GM12865 (cell line): ENCODE measurements around the gene NSMCE3.

Experiments used
- DNase-seq: peaks from one replicate; pipeline ENCODE4 v3.0.0; 2010; ENCODE audit warnings: low read depth
- H3K4me3 ChIP-seq: 2 replicates; pipeline ENCODE4 v1.5.1; 2011; ENCODE audit warnings: mild to moderate bottlenecking, low read depth, low read length, control low read depth
- TF ChIP-seq, protein P1 (sequence below): IDR thresholded peaks from 2 replicates; pipeline ENCODE4 v1.5.1; 2011; ENCODE audit warnings: low read length, control low read depth, low read depth, inconsistent platforms; ENCODE audit not compliant: insufficient read depth; ENCODE audit errors: missing control alignments

NSMCE3 gene

DNA sequence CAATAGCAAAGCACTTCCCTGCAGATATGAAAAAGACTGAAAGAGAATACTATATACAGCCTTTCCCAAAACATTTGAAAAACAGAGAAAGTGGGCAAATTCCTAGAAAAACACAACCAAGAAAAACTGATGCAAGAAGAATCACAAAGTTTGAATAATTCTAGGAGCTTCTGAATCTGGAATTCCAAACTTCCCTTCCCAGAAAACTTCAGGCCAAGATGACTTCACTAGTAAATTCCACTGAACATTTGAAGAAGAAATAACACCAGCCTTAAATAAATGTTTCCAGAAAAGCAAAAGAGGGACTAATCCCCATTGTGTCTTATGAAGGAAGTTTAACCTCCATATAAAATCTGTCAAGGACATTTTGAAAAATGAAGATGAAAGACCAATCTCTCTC lies 15.8 kb upstream of the NSMCE3 start:
- TF ChIP-seq, protein P1, sequence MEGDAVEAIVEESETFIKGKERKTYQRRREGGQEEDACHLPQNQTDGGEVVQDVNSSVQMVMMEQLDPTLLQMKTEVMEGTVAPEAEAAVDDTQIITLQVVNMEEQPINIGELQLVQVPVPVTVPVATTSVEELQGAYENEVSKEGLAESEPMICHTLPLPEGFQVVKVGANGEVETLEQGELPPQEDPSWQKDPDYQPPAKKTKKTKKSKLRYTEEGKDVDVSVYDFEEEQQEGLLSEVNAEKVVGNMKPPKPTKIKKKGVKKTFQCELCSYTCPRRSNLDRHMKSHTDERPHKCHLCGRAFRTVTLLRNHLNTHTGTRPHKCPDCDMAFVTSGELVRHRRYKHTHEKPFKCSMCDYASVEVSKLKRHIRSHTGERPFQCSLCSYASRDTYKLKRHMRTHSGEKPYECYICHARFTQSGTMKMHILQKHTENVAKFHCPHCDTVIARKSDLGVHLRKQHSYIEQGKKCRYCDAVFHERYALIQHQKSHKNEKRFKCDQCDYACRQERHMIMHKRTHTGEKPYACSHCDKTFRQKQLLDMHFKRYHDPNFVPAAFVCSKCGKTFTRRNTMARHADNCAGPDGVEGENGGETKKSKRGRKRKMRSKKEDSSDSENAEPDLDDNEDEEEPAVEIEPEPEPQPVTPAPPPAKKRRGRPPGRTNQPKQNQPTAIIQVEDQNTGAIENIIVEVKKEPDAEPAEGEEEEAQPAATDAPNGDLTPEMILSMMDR: no peak
- H3K4me3 ChIP-seq: no peak overlapping the region
- no peak for DNase-seq

DNA sequence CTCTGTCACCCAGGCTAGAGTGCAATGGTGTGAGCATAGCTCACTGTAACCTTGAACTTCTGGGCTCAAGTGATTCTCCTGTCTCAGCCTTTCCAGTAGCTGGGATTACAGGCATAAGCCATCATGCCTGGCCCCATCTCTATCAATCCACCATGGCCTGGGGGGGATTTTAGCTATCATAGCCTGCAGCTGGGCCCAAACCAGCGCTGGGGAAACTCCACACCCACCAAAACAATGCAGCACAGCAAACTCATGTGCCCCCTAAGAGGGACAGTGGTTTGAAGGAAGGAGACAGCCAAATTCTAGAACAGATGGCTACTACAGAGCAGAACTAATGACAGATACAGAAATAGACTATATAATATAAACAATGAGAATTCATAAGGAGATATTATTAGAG lies 13.8 kb upstream of the NSMCE3 start:
- no peak for DNase-seq
- TF ChIP-seq, protein P1: no peak
- no peak overlapping the region for H3K4me3 ChIP-seq

DNA sequence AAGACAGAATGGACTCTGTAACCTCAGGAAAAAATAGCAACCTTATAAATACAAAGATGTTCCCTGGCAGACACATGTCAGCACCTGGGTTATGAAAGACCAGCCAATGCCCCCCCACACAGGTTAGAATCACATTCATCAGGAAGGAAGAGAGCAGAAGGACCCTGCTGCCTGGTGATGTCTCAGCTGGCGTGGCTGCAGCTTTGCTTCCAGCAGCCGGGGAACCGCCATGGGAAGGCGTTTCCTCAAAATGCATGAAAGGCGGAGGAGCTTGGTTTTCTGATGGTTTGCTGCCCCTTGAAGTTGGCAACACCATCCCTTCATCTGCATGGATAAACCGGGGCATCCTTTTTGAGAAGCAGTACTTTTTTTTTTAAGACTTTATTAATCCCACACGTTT lies 10.9 kb upstream of the NSMCE3 start:
- H3K4me3 ChIP-seq: no peak overlapping the region
- TF ChIP-seq, protein P1: no peak
- DNase-seq: no peak

DNA sequence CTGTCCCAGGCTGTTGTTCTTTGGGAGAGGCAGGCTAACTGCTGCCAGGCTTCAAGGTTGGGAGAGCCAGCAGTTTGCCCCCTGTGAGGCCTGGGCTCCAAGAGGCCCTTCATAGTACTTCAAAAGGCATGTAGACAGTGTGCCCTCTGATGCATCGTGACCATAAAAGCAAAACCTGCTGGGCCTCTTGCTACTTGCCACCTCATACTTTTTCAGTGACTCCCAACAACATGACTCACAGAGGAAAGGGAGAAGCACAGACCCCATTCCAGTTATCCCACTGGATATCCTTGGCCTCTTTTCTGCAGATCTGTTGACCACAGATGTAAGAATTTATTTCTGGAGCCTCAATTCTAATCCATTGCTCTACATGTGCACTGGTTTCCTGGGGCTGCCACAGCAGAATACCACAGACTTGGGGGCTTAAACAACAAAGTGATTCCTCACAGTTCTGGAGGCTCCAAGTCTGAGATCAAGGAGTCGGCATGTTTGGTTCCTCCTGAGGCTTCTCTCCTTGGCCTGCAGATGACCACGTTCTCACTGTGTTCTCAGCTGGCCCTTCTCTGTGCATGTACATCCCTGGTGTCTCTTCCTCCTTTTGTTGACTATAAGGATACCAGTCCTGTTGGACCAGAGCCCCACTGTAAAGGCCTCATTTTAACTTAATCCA lies 8.9 kb upstream of the NSMCE3 start:
- TF ChIP-seq, protein P1: no peak
- no peak overlapping the region for H3K4me3 ChIP-seq
- DNase-seq: no peak

DNA sequence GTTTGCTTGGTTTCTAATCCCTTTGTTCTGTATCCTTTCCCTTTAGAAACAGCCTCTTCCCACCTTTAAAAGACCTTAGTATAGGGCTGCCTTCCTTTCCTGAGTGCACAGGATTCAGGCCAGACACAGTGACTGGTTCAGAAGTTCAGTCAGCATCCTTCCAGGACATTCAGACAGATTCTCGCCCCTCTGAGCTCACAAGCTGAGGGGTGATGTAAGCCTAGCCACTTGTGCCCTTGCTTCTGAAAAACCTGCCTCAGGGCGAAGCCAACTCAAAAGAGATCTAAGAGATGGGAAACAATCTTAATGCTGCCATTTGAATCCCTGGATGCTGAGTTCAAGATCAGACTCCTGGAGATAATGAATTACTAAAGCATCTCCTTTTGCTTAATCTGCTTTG lies 6.7 kb upstream of the NSMCE3 start:
- TF ChIP-seq, protein P1: no peak
- H3K4me3 ChIP-seq: no peak overlapping the region
- DNase-seq: no peak

DNA sequence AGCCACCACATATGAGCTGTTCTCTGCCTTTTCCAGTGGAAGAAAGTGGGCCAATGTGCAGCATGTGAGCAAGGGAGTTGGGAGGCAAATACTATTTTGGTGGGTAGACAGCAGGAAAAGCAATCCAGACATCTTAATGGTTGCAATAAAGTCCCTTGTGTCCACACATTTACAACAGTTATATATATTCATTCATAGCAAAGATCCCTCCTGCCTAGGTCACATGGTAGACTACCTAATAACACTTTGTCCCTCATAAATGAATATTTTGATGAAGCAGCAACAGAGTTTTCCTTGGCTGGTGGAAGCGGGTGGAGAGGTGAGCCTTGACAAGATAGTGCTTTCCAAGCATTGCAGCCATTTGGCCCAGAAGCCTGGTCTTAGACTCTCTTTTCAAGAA lies 6.2 kb upstream of the NSMCE3 start:
- no peak for DNase-seq
- no peak overlapping the region for H3K4me3 ChIP-seq
- TF ChIP-seq, protein P1: no peak

DNA sequence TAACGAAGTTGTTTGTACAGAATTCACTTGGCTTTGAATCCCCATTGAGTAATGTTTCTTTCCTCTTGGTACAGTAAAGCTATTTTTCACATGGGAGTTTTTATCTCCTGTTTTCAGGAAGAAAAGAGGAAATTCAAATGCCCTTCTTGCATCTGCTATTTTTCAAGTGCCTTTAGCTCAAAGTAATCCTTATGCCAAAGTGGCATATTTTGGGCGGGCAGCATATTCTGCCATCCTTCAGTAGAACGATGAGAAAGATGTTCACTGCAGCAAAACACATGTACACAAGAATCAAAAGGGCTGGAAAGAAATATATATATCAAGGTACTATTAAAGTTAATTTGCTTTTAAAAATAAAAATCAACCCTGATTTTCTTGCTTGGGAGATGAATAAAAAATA lies 5.3 kb upstream of the NSMCE3 start:
- TF ChIP-seq, protein P1: no peak
- DNase-seq: no peak
- H3K4me3 ChIP-seq: no peak overlapping the region
